Vagina (tissue), 2 donors: ENCODE data around the gene RFLNA.

ENCODE experiments used
- CTCF ChIP-seq, 3 experiments: fragments of 450-650 bp in 2 of 3; fragments of 200-600 bp in 1 of 3; sonication (generic) in 1 of 3; IDR thresholded peaks; one replicate each; pipeline ENCODE4 v1.5.1; 2017 to 2019; ENCODE audit warnings: antibody characterized with exemption in 3 of 3, mild to moderate bottlenecking in 2 of 3, moderate library complexity in 2 of 3
- POLR2A ChIP-seq, 2 donors: fragments of 450-650 bp; IDR thresholded peaks; one replicate each; pipeline ENCODE4 v1.6.1; 2017; ENCODE audit warnings: antibody characterized with exemption in 2 of 2, mild to moderate bottlenecking in 2 of 2, moderate library complexity in 2 of 2

GRCh38 chr12:124318278-124319020 is 23.6 kb downstream of the RFLNA start:
- TF ChIP-seq POLR2A (IDR thresholded peaks at IDR 0.05) = no peak
- no peak for TF ChIP-seq CTCF (IDR thresholded peaks at IDR 0.05)
